Activated CD8-positive, alpha-beta T cell treated with anti-CD3 and anti-CD28 coated beads, Interleukin-2, amount 10 ng/mL, durations not matched to agents 7 days and 5 days (primary cell): Measurements from ENCODE around the gene HNRNPUL2. TPM values are rescaled to one million over a fixed set of nuclear protein-coding genes. Genes with fewer than 3 reads are reported as not detected.

Experiments
- ATAC-seq: fragments of 150-1000 bp; cut with Tn5 transposase; one replicate; pipeline ENCODE4 v1.10.0; 2021; ENCODE audit warnings: moderate library complexity
- CTCF ChIA-PET: fragments of 350-600 bp; sonication (Branson Sonifier 250); formaldehyde crosslinking; loops from one replicate; lab custom pipeline; 2021; ENCODE audit warnings: antibody characterized with exemption; lab: Charles Lee
- POLR2A ChIA-PET: fragments of 350-600 bp; sonication (Branson Sonifier 250); formaldehyde crosslinking; loops from one replicate; lab custom pipeline; 2021; ENCODE audit warnings: antibody characterized with exemption; lab: Charles Lee
- DNase-seq: peaks from one replicate; pipeline ENCODE4 v3.0.0-alpha.2; 2020
- H3K27ac Mint-ChIP-seq: one replicate; pipeline ENCODE4 v1.8.0; 2021; ENCODE audit warnings: mild to moderate bottlenecking, mixed read lengths
- H3K27me3 Mint-ChIP-seq: one replicate; pipeline ENCODE4 v1.8.0; 2021; ENCODE audit warnings: low read depth, mixed read lengths
- H3K36me3 Mint-ChIP-seq: one replicate; pipeline ENCODE4 v1.8.0; 2021; ENCODE audit warnings: low read depth, mixed read lengths
- H3K4me1 Mint-ChIP-seq: one replicate; pipeline ENCODE4 v1.8.0; 2021; ENCODE audit warnings: low read depth, mixed read lengths
- H3K4me3 Mint-ChIP-seq: one replicate; pipeline ENCODE4 v1.8.0; 2021; ENCODE audit warnings: mild to moderate bottlenecking, mixed read lengths
- H3K9me3 Mint-ChIP-seq: one replicate; pipeline ENCODE4 v1.8.0; 2022; ENCODE audit warnings: mixed read lengths; ENCODE audit not compliant: insufficient read depth
- total RNA-seq, 2 experiments: library from RNA; stranded (reverse); gene quantifications; one replicate each; pipeline ENCODE4 v1.2.3, GENCODE V29; 2021

Gene HNRNPUL2
- total RNA-seq, 2 experiments from 2014 or later: 65.4 to 67.0 TPM

DNA sequence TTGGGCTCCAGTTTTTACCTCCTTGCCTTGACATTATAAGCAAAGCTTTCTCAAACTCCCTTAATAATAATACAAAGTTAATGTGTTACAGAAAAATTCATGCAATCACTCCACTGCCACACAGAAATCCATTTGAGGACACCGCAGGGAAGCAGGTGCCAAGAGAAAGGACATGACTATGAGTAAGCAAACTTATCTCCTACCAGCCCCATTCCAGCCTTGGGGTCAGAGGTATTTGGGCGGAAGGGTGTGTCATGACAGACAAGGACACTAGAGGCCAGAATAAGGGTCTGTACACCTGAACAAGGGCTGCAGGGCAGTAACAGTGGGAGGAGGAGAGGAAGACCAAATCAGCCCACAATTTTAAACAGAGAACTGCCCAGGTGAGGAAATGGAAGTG lies 13.9 kb downstream of the HNRNPUL2 start:
- peak overlapping the region; percentile 39 for H3K4me3 Mint-ChIP-seq
- ChIA-PET POLR2A (interaction anchor here (1.1 to 11.7 kb wide), 4 partner anchors 13 to 142 kb away, joined by 3 to 123 read pairs (median 6); partner anchors contain the start of genes GANAB, HNRNPUL2 and TTC9C), CTCF (interaction anchor here (0.9 to 1.1 kb wide), 2 partner anchors 24 to 33 kb away, joined by 3 to 5 read pairs; no protein-coding TSS in a partner anchor)
- H3K27me3 Mint-ChIP-seq: no peaks in the 10 kb centered on the region
- DNase-seq (no peak), ATAC-seq (no peak)
- H3K9me3 Mint-ChIP-seq: no peaks in the 10 kb centered on the region
- peak overlapping the region; percentile 79 for H3K27ac Mint-ChIP-seq
- peaks cover 77% of the 10 kb centered on the region for H3K4me1 Mint-ChIP-seq
- H3K36me3 Mint-ChIP-seq: peaks cover 79% of the 10 kb centered on the region

DNA sequence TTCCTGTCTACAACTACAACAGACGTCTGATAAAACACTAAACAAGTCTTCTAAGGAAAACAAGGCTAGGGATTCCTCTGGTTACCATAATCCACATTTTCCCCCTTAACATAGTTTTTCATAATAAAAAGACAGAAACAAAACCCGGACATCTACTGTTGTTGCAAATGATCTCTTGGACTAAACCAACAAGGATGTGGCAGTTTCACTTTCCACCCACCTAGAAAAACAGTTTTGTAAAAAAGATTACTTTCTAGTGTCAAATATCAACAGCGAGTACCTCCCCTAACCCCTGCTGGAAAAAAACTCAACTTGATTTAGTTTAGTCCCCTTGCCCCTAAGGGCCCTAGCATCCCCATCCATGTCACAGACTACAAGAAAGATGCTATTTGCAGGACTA lies 14.4 kb downstream of the HNRNPUL2 start:
- POLR2A ChIA-PET: interaction anchor here (1.1 to 11.7 kb wide), 4 partner anchors 13 to 143 kb away, joined by 3 to 123 read pairs (median 6); partner anchors contain the start of genes GANAB, HNRNPUL2 and TTC9C
- Mint-ChIP-seq H3K27ac (peak overlapping the region; percentile 79), H3K36me3 (peaks cover 76% of the 10 kb centered on the region), H3K4me3 (peak overlapping the region; percentile 39), H3K4me1 (peaks cover 77% of the 10 kb centered on the region), H3K27me3 (no peaks in the 10 kb centered on the region), H3K9me3 (no peaks in the 10 kb centered on the region)
- ATAC-seq (no peak), DNase-seq (no peak)
- CTCF ChIA-PET: interaction anchor here (1.0 to 1.2 kb wide), 2 partner anchors 122 to 145 kb away, joined by 3 to 4 read pairs; partner anchors contain the start of gene TUT1

DNA sequence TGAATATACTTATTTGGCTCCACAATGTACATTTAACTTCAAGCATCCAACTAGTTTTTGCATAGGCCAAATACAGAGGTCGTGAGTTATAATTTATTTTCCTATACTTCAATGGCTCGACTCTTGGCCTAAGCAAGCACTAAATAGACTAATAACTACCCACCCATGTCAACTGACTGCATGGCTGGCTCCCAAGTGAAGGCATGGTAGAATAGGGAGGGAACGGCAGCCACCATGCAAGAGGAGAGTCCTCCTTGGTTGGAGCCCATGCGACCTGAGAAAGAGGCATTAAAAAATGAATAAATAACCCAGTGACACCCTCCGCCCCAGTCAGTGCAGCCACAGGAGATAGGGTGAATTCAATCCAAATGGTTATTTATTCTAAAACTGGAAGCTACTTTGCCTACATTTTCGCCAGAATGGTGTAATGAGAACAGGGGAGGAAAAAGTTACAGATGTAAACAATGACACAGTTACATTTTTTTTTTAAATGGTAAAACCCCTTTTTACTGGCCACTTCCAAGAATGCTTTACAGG lies 14.9 kb downstream of the HNRNPUL2 start:
- H3K9me3 Mint-ChIP-seq: no peaks in the 10 kb centered on the region
- H3K4me3 Mint-ChIP-seq: peak overlapping the region; percentile 3
- ATAC-seq (no peak), DNase-seq (no peak)
- CTCF ChIA-PET: interaction anchor here (1.0 to 1.2 kb wide), 2 partner anchors 121 to 145 kb away, joined by 3 to 4 read pairs; partner anchors contain the start of gene TUT1
- peaks cover 72% of the 10 kb centered on the region for H3K36me3 Mint-ChIP-seq
- H3K27me3 Mint-ChIP-seq: no peaks in the 10 kb centered on the region
- POLR2A ChIA-PET: interaction anchor here (0.6 to 11.7 kb wide), 5 partner anchors 14 to 143 kb away, joined by 3 to 123 read pairs (median 4); partner anchors contain the start of genes GANAB, HNRNPUL2 and TTC9C
- peaks cover 78% of the 10 kb centered on the region for H3K4me1 Mint-ChIP-seq
- H3K27ac Mint-ChIP-seq: peak overlapping the region; percentile 79

DNA sequence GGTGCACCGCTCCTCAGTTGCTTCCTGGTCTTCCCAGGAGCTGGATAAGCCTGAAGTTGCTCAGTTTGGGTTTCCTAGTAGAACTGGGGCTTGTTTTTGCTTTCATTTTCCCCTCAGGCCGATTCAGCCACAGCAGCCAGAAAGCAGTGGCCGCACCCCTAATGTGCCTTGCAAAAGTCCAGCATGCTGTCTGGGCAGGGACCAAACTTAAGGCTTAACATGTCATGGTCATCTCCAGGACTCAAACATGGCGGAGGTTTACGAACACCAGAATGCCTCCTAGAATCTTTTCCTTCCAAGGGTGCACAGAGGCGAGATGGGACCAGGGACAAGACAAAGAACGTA lies 17.3 kb downstream of the HNRNPUL2 start:
- H3K36me3 Mint-ChIP-seq: peaks cover 60% of the 10 kb centered on the region
- DNase-seq (peak; percentile 59), ATAC-seq (no peak)
- H3K4me3 Mint-ChIP-seq: peak overlapping the region; percentile 85
- peaks cover 77% of the 10 kb centered on the region for H3K4me1 Mint-ChIP-seq
- no peaks in the 10 kb centered on the region for H3K9me3 Mint-ChIP-seq
- CTCF ChIA-PET: interaction anchor here (1.0 to 3.6 kb wide), 5 partner anchors 17 to 285 kb away, joined by 4 to 15 read pairs (median 5); partner anchors contain the start of gene HNRNPUL2
- peak overlapping the region; percentile 95 for H3K27ac Mint-ChIP-seq
- H3K27me3 Mint-ChIP-seq: no peaks in the 10 kb centered on the region
- POLR2A ChIA-PET: interaction anchor here (0.6 to 11.7 kb wide), 19 partner anchors 8 to 172 kb away, joined by 3 to 123 read pairs (median 5); partner anchors contain the start of genes C11orf98, CSKMT, HNRNPUL2 and LBHD1

DNA sequence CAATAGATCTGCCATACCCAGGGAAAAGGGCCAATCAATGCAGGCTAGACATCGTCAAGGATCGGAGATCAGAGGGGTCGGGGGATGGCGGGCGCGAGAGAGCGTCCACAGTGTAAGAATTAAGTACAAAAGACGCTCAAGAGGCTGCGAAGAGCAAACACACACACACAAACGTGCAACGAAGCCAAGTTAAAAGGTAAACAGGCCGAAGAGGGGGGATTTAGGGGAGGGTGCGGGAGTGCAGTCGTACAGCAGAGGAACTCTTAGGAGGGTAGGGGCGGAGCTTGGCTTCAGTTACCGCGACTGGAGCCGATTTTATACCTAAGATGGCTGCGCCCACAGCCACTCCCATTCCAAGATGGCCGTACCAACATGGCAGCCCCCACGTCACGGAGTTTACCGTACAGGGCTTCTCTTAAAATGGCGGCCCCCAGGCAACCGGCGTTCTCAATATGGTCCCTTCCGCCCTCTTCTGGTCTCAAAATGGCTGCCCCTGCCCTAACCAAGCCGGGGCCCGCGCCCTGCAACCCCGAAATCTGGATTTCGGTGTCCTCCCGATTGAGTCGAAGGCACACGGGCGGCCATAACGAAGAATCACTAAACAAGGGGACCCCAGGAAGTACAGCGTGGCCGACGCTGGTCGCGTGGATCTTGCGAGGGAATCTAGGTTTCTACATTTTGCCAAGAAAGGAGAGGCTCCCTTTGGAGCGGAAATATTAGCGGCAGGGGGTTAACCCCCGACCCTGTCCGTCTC lies 17.8 kb downstream of the HNRNPUL2 start:
- H3K4me1 Mint-ChIP-seq: peaks cover 73% of the 10 kb centered on the region

DNA sequence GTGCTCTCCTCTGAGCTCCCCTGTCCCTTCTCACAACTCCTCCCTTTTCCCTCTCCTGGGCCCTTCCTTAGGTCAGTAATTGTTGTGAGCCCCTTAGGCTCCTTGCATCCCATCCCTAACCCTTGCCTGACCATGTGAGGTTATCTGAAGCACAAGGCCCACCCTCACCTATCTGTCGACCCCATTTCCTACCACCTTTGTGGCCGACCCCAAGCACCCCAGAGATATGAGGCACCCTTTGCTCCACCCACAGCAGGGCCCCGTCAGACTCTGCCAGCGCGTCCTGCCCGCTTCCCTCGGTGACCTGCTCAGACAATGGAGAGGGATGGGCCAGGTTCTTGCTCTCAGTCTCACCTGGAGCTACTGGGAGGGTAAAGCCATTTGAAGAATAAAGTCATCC lies 18.5 kb downstream of the HNRNPUL2 start:
- H3K27me3 Mint-ChIP-seq: no peaks in the 10 kb centered on the region
- ATAC-seq: peak; percentile 36
- H3K27ac Mint-ChIP-seq: peak overlapping the region; percentile 95
- ChIA-PET POLR2A (interaction anchor here (0.6 to 11.7 kb wide), 26 partner anchors 9 to 569 kb away, joined by 3 to 123 read pairs (median 6); partner anchors contain the start of genes C11orf98, CSKMT, EEF1G and HNRNPUL2), CTCF (interaction anchor here (1.0 to 3.6 kb wide), 7 partner anchors 11 to 284 kb away, joined by 3 to 15 read pairs (median 4); partner anchors contain the start of genes HNRNPUL2 and TUT1)
- H3K4me1 Mint-ChIP-seq: peaks cover 67% of the 10 kb centered on the region
- peak overlapping the region; percentile 85 for H3K4me3 Mint-ChIP-seq
- H3K36me3 Mint-ChIP-seq: peaks cover 51% of the 10 kb centered on the region
- DNase-seq: peak; percentile 73
- no peaks in the 10 kb centered on the region for H3K9me3 Mint-ChIP-seq

More for the DNA sequence above, 17.8 kb downstream of the HNRNPUL2 start:
- Mint-ChIP-seq H3K9me3 (no peaks in the 10 kb centered on the region), H3K4me3 (peak overlapping the region; percentile 85), H3K27me3 (no peaks in the 10 kb centered on the region), H3K36me3 (peaks cover 56% of the 10 kb centered on the region), H3K27ac (peak overlapping the region; percentile 95)
- POLR2A ChIA-PET: interaction anchor here (0.6 to 11.7 kb wide), 31 partner anchors 8 to 570 kb away, joined by 3 to 123 read pairs (median 5); partner anchors contain the start of genes C11orf98, CSKMT, EEF1G and HNRNPUL2
- DNase-seq: peak; percentile 99
- CTCF ChIA-PET: interaction anchor here (1.0 to 3.6 kb wide), 6 partner anchors 18 to 285 kb away, joined by 3 to 15 read pairs (median 4); partner anchors contain the start of gene HNRNPUL2
- peak; percentile 79 for ATAC-seq

DNA sequence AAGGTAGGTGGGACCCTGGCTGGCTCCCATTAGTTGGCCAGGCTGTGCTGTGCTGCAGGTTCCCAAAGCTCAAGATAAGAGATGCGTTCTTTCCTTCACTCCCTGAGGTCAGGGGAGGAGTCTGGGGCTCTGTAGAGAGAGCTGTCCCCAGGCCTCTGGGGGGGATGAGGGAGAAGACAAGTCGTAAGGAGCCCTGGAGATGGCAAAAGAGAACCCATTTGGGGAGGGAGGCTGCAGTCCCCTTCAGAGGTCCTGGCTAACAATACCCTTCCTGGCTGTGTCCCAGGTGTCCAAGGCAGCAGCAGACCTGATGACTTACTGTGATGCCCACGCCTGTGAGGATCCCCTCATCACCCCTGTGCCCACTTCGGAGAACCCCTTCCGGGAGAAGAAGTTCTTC lies 18.9 kb downstream of the HNRNPUL2 start:
- peak overlapping the region; percentile 85 for H3K4me3 Mint-ChIP-seq
- DNase-seq: no peak
- H3K27ac Mint-ChIP-seq: peak overlapping the region; percentile 95
- no peak for ATAC-seq
- peaks cover 63% of the 10 kb centered on the region for H3K4me1 Mint-ChIP-seq
- no peaks in the 10 kb centered on the region for H3K27me3 Mint-ChIP-seq
- ChIA-PET POLR2A (interaction anchor here (0.9 to 11.7 kb wide), 23 partner anchors 9 to 173 kb away, joined by 3 to 123 read pairs (median 6); partner anchors contain the start of genes C11orf98, CSKMT, EEF1G and HNRNPUL2), CTCF (interaction anchor here (0.8 to 3.6 kb wide), 5 partner anchors 11 to 148 kb away, joined by 3 to 15 read pairs (median 3); partner anchors contain the start of genes HNRNPUL2 and TUT1)
- H3K9me3 Mint-ChIP-seq: no peaks in the 10 kb centered on the region
- H3K36me3 Mint-ChIP-seq: peaks cover 47% of the 10 kb centered on the region

DNA sequence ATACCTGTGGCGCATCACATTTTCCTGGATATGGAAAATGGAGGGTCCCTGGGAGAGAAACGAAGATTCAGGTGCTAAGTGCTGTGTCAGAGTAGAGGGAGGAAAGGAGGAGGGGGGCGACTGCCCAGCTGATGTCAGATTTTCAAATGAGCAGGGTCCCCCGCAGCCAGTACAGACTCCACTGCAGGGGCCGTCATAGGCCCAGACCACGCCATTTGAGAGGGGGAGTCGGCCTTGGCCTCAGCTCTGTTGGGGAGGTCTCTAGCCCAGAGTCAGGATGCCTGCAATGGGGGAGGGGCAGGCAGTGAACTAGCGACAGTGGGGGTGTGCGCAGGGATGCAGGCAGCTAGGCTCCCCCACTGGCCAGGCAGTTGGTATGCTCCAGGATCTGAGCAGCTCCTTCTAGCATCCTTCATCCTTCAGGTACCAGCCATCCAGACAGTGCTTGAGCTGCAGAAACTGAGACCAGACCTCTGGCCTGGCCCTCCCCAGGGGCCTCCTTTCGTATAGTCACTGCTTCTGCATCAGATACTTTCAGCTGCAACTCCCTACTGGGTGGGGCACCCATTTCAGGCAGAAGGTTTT lies 19.9 kb downstream of the HNRNPUL2 start, which contains the start of the genes BSCL2 and GNG3:
BSCL2 (minus strand) TSS at position 148 of the 585 bp plus-strand sequence. CDS start 229 bp downstream, outside the sequence.
GNG3 (plus strand) TSS at position 400 of the 585 bp plus-strand sequence. CDS start 620 bp downstream, outside the sequence.
- H3K4me1 Mint-ChIP-seq: peaks cover 53% of the 10 kb centered on the region
- H3K36me3 Mint-ChIP-seq: peaks cover 41% of the 10 kb centered on the region
- DNase-seq (peak; percentile 35), ATAC-seq (no peak)
- H3K9me3 Mint-ChIP-seq: no peaks in the 10 kb centered on the region
- no peaks in the 10 kb centered on the region for H3K27me3 Mint-ChIP-seq
- peak within 1 kb of the TSS; percentile 95 for H3K27ac Mint-ChIP-seq
- CTCF ChIA-PET: interaction anchor here (0.6 to 2.6 kb wide), 3 partner anchors 13 to 27 kb away, joined by 4 to 19 read pairs (median 4); partner anchors contain the start of gene HNRNPUL2
- POLR2A ChIA-PET: interaction anchor here (0.8 to 11.7 kb wide), 10 partner anchors 19 to 148 kb away, joined by 3 to 123 read pairs (median 6); partner anchors contain the start of genes C11orf98, CSKMT, EEF1G and HNRNPUL2
- peak within 1 kb of the TSS; percentile 85 for H3K4me3 Mint-ChIP-seq

DNA sequence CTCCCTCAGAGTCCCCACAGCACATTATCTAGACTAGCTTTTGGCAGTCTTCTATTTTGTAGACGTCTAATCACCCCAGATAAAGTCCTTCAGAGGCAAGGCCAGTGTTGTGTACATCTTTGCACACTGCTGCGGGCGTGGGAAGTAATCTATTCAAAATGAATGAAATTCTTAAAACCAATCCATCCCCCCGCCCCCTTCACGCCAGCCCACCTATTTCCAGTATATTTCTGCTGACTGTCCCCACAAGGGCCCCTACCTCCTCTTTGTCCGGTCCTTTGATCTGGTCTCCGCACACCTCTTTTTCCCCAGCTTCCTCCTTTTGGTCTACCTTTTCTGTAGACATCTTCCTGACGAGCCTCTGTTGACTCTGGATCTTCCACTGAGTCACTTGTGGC lies 20.4 kb downstream of the HNRNPUL2 start:
- peaks cover 40% of the 10 kb centered on the region for H3K36me3 Mint-ChIP-seq
- no peak for DNase-seq
- ChIA-PET POLR2A (interaction anchor here (1.2 to 11.7 kb wide), 8 partner anchors 19 to 134 kb away, joined by 3 to 123 read pairs (median 7); partner anchors contain the start of genes C11orf98, CSKMT, EEF1G and HNRNPUL2), CTCF (interaction anchor here (0.6 to 2.6 kb wide), 5 partner anchors 12 to 115 kb away, joined by 4 to 19 read pairs (median 4); partner anchors contain the start of genes HNRNPUL2 and TUT1)
- no peak for ATAC-seq
- no peaks in the 10 kb centered on the region for H3K9me3 Mint-ChIP-seq
- peak overlapping the region; percentile 59 for H3K27ac Mint-ChIP-seq
- H3K4me1 Mint-ChIP-seq: peaks cover 49% of the 10 kb centered on the region
- H3K27me3 Mint-ChIP-seq: no peaks in the 10 kb centered on the region
- H3K4me3 Mint-ChIP-seq: peak overlapping the region; percentile 32
